SK-N-SH (cell line): Measurements from ENCODE around the gene RBM19. TPM values are rescaled to one million over a fixed set of nuclear protein-coding genes. Genes with fewer than 3 reads are reported as not detected.

Experiments
- CTCF ChIA-PET: fragments of 300-600, 350-600 bp; formaldehyde crosslinking; extraction: SDS; loops from one replicate; lab custom pipeline; 2021; lab: Yijun Ruan, JAX
- POLR2A ChIA-PET: fragments of 350-600 bp; sonication (Branson Sonifier 250); formaldehyde crosslinking; extraction: SDS; loops from one replicate; lab custom pipeline; 2020; ENCODE audit warnings: antibody characterized with exemption, inconsistent platforms; lab: Yijun Ruan, JAX
- DNase-seq: peaks from one replicate; pipeline ENCODE4 v3.0.0; 2012
- H2AFZ ChIP-seq: fragments of 200-600 bp; sonication (generic); 2 replicates; pipeline ENCODE4 v1.8.1; 2016; ENCODE audit warnings: antibody characterized with exemption, mild to moderate bottlenecking, low read depth
- H3F3A ChIP-seq: fragments of 200-600 bp; sonication (generic); replicated peaks from 2 replicates; pipeline ENCODE3; 2016; ENCODE audit warnings: antibody characterized with exemption, mild to moderate bottlenecking; ENCODE audit not compliant: insufficient read depth
- H3K27ac ChIP-seq, 2 experiments: fragments of 200-500 bp in 1 of 2; fragments of 200-600 bp in 1 of 2; sonication (Bioruptor generic) in 1 of 2; sonication (generic), shearing (Covaris generic) in 1 of 2; 2 replicates each; pipeline versions ENCODE4 v1.5.1 to v1.6.1; 2014 to 2016; ENCODE audit warnings: low read depth in 2 of 2, inconsistent platforms in 1 of 2, low read length in 1 of 2, mild to moderate bottlenecking in 1 of 2, mixed read lengths in 1 of 2
- H3K27me3 ChIP-seq: fragments of 200-600 bp; sonication (generic), shearing (Covaris generic); 2 replicates; pipeline ENCODE4 v1.6.1; 2016; ENCODE audit warnings: mixed run types; ENCODE audit not compliant: insufficient read depth
- H3K36me3 ChIP-seq, 2 experiments: fragments of 200-500 bp in 1 of 2; fragments of 200-600 bp in 1 of 2; sonication (Bioruptor generic) in 1 of 2; sonication (generic) in 1 of 2; replicated peaks in 1 of 2; 2 replicates each; pipeline versions ENCODE3 to v1.5.1; 2014 to 2016; ENCODE audit warnings: low read length in 1 of 2, mild to moderate bottlenecking in 1 of 2; ENCODE audit not compliant: insufficient read depth in 2 of 2, control insufficient read depth in 1 of 2
- H3K4me1 ChIP-seq, 2 experiments: fragments of 200-500 bp in 1 of 2; fragments of 200-600 bp in 1 of 2; sonication (Bioruptor generic) in 1 of 2; sonication (generic), shearing (Covaris generic) in 1 of 2; 2 replicates each; pipeline versions ENCODE4 v1.5.1 to v1.6.1; 2014 to 2016; ENCODE audit warnings: low read depth in 1 of 2, low read length in 1 of 2, mixed run types in 1 of 2; ENCODE audit not compliant: insufficient read depth in 2 of 2, control insufficient read depth in 1 of 2
- H3K4me2 ChIP-seq: fragments of 200-600 bp; sonication (generic), shearing (Covaris generic); 2 replicates; pipeline ENCODE4 v1.6.1; 2017; ENCODE audit warnings: mixed run types
- H3K4me3 ChIP-seq, 2 experiments: fragments of 200-500 bp in 1 of 2; fragments of 200-600 bp in 1 of 2; sonication (Bioruptor generic) in 1 of 2; sonication (generic), shearing (Covaris generic) in 1 of 2; 2 replicates each; pipeline versions ENCODE4 v1.5.1 to v1.8.1; 2014 to 2016; ENCODE audit warnings: low read depth in 2 of 2, inconsistent platforms in 1 of 2, low read length in 1 of 2, mild to moderate bottlenecking in 1 of 2, mixed read lengths in 1 of 2, moderate library complexity in 1 of 2
- H3K79me2 ChIP-seq: fragments of 200-600 bp; sonication (generic); 2 replicates; pipeline ENCODE4 v1.8.1; 2017; ENCODE audit warnings: mild to moderate bottlenecking; ENCODE audit not compliant: insufficient read depth
- H3K9ac ChIP-seq: fragments of 200-600 bp; sonication (generic); 2 replicates; pipeline ENCODE4 v1.6.1; 2017; ENCODE audit warnings: mixed run types
- H3K9me2 ChIP-seq: fragments of 200-600 bp; sonication (generic); 2 replicates; pipeline ENCODE4 v1.6.1; 2017; ENCODE audit warnings: mixed run types
- H3K9me3 ChIP-seq: fragments of 200-600 bp; sonication (generic); 2 replicates; pipeline ENCODE4 v1.6.1; 2017; ENCODE audit warnings: mixed run types, mild to moderate bottlenecking, moderate library complexity
- H4K20me1 ChIP-seq: fragments of 200-600 bp; sonication (generic); 2 replicates; pipeline ENCODE4 v1.6.1; 2017; ENCODE audit warnings: mild to moderate bottlenecking, mixed run types; ENCODE audit not compliant: insufficient read depth
- ELF1 ChIP-seq: IDR thresholded peaks from 2 replicates; pipeline ENCODE4 v1.4.0; 2012
- EP300 ChIP-seq, 2 experiments: IDR thresholded peaks; 2 replicates each; pipeline versions ENCODE4 v1.4.0 to v1.6.1; 2012; ENCODE audit warnings: borderline replicate concordance in 1 of 2, low read depth in 1 of 2, low read length in 1 of 2
- FOXJ3 ChIP-seq: sonication (generic); formaldehyde crosslinking; IDR thresholded peaks from 2 replicates; pipeline ENCODE4 v1.5.1; 2020; ENCODE audit warnings: mild to moderate bottlenecking, missing genetic modification reagents
- GATA2 ChIP-seq: sonication (generic); formaldehyde crosslinking; IDR thresholded peaks from 2 replicates; pipeline ENCODE4 v1.5.0; 2020; ENCODE audit warnings: mild to moderate bottlenecking, missing genetic modification reagents
- MEF2A ChIP-seq: IDR thresholded peaks from 2 replicates; pipeline ENCODE4 v1.4.0; 2012; ENCODE audit warnings: low read depth, borderline replicate concordance
- NFIC ChIP-seq: IDR thresholded peaks from 2 replicates; pipeline ENCODE4 v1.4.0; 2012; ENCODE audit warnings: borderline replicate concordance
- POLR2AphosphoS5 ChIP-seq: IDR thresholded peaks from 2 replicates; pipeline ENCODE4 v1.6.1; 2012; ENCODE audit warnings: low read depth, low read length
- SMC3 ChIP-seq: IDR thresholded peaks from 2 replicates; pipeline ENCODE4 v1.6.1; 2012; ENCODE audit warnings: low read depth, low read length, improper control_type of control experiment
- TAF1 ChIP-seq: IDR thresholded peaks from 2 replicates; pipeline ENCODE4 v1.6.1; 2012; ENCODE audit warnings: low read depth, mild to moderate bottlenecking, low read length, moderate library complexity, borderline replicate concordance
- YY1 ChIP-seq: IDR thresholded peaks from 2 replicates; pipeline ENCODE4 v1.4.0; 2012; ENCODE audit warnings: low read depth, mild to moderate bottlenecking
- WGBS: methylation state at CpG from one replicate; pipeline ENCODE4 v1.1.6; 2017; ENCODE audit warnings: low lambda C conversion rate; 5-methylcytosine and 5-hydroxymethylcytosine counted together
- polyA plus RNA-seq, 3 experiments: library from polyadenylated mRNA; depleted of rRNA; stranded (reverse); fragments of >200 nt; gene quantifications; 2 replicates each; pipeline ENCODE4 v1.2.3, GENCODE V29; 2012
- TF ChIP-seq, protein P1 (sequence below): IDR thresholded peaks from 2 replicates; pipeline ENCODE4; 2012
- TF ChIP-seq, protein P2 (sequence below): IDR thresholded peaks from 2 replicates; pipeline ENCODE4 v1.4.0; 2012; ENCODE audit warnings: low read depth
- TF ChIP-seq, protein P3 (sequence below): fragments of 150-350 bp; IDR thresholded peaks from 2 replicates; pipeline ENCODE4 v1.6.1; 2017; ENCODE audit warnings: antibody characterized with exemption, low read length, low read depth, borderline replicate concordance
- TF ChIP-seq, protein P4 (sequence below): fragments of 200-600 bp; sonication (generic); IDR thresholded peaks from 2 replicates; pipeline ENCODE4 v1.6.1; 2017; ENCODE audit warnings: antibody characterized with exemption, mild to moderate bottlenecking, moderate library complexity
- TF ChIP-seq, protein P5 (sequence below): IDR thresholded peaks from 2 replicates; pipeline ENCODE4 v1.6.1; 2012; ENCODE audit warnings: mild to moderate bottlenecking, low read depth, low read length, moderate library complexity

RBM19 gene
- polyA plus RNA-seq, 1 of the 3 experiments (the other 2 are of a cell fraction) = 16.6 TPM

DNA sequence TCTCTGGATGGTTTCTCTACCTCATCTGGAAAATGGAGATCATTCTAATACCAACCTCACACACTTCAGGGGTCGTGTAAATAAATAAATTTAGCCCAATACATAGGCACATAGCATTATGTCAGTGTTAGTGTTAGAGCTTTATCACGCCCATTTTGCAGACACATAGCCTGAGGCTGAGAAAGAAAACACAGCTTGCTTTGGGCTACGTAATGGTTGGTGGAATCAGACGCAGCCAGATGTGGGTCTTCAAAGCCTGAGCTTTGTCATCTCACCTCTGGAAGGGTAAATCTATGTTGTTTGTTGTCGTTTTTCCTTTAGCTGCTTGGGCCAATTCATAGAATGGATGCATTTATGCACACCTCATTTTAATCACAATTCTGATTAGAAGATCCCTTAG, 191.6 kb downstream of the RBM19 start:
- no peak overlapping the region for H3K4me2 ChIP-seq
- no peak for TF ChIP-seq MEF2A
- no peak for TF ChIP-seq FOXJ3 (CRISPR knock-in tag)
- TF ChIP-seq, protein P1, sequence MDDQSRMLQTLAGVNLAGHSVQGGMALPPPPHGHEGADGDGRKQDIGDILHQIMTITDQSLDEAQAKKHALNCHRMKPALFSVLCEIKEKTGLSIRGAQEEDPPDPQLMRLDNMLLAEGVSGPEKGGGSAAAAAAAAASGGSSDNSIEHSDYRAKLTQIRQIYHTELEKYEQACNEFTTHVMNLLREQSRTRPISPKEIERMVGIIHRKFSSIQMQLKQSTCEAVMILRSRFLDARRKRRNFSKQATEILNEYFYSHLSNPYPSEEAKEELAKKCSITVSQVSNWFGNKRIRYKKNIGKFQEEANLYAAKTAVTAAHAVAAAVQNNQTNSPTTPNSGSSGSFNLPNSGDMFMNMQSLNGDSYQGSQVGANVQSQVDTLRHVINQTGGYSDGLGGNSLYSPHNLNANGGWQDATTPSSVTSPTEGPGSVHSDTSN = no peak
- no peak for TF ChIP-seq ELF1
- TF ChIP-seq, protein P2, sequence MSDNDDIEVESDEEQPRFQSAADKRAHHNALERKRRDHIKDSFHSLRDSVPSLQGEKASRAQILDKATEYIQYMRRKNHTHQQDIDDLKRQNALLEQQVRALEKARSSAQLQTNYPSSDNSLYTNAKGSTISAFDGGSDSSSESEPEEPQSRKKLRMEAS = no peak
- TF ChIP-seq SMC3 = no peak
- TF ChIP-seq, protein P3, sequence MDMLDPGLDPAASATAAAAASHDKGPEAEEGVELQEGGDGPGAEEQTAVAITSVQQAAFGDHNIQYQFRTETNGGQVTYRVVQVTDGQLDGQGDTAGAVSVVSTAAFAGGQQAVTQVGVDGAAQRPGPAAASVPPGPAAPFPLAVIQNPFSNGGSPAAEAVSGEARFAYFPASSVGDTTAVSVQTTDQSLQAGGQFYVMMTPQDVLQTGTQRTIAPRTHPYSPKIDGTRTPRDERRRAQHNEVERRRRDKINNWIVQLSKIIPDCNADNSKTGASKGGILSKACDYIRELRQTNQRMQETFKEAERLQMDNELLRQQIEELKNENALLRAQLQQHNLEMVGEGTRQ = no peak
- no peak for TF ChIP-seq TAF1
- no peak for TF ChIP-seq NFIC
- TF ChIP-seq POLR2AphosphoS5 = no peak
- no peak for TF ChIP-seq GATA2
- TF ChIP-seq, protein P4, sequence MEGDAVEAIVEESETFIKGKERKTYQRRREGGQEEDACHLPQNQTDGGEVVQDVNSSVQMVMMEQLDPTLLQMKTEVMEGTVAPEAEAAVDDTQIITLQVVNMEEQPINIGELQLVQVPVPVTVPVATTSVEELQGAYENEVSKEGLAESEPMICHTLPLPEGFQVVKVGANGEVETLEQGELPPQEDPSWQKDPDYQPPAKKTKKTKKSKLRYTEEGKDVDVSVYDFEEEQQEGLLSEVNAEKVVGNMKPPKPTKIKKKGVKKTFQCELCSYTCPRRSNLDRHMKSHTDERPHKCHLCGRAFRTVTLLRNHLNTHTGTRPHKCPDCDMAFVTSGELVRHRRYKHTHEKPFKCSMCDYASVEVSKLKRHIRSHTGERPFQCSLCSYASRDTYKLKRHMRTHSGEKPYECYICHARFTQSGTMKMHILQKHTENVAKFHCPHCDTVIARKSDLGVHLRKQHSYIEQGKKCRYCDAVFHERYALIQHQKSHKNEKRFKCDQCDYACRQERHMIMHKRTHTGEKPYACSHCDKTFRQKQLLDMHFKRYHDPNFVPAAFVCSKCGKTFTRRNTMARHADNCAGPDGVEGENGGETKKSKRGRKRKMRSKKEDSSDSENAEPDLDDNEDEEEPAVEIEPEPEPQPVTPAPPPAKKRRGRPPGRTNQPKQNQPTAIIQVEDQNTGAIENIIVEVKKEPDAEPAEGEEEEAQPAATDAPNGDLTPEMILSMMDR = no peak
- no peak for TF ChIP-seq YY1
- TF ChIP-seq, protein P5, sequence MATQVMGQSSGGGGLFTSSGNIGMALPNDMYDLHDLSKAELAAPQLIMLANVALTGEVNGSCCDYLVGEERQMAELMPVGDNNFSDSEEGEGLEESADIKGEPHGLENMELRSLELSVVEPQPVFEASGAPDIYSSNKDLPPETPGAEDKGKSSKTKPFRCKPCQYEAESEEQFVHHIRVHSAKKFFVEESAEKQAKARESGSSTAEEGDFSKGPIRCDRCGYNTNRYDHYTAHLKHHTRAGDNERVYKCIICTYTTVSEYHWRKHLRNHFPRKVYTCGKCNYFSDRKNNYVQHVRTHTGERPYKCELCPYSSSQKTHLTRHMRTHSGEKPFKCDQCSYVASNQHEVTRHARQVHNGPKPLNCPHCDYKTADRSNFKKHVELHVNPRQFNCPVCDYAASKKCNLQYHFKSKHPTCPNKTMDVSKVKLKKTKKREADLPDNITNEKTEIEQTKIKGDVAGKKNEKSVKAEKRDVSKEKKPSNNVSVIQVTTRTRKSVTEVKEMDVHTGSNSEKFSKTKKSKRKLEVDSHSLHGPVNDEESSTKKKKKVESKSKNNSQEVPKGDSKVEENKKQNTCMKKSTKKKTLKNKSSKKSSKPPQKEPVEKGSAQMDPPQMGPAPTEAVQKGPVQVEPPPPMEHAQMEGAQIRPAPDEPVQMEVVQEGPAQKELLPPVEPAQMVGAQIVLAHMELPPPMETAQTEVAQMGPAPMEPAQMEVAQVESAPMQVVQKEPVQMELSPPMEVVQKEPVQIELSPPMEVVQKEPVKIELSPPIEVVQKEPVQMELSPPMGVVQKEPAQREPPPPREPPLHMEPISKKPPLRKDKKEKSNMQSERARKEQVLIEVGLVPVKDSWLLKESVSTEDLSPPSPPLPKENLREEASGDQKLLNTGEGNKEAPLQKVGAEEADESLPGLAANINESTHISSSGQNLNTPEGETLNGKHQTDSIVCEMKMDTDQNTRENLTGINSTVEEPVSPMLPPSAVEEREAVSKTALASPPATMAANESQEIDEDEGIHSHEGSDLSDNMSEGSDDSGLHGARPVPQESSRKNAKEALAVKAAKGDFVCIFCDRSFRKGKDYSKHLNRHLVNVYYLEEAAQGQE = no peak
- TF ChIP-seq EP300 (IDR thresholded peaks at IDR 0.05; ENCODE audit: borderline replicate concordance in 1 of 2, low read depth in 1 of 2, low read length in 1 of 2) = no peak
- TF ChIP-seq, all 33 proteins: peak for 0
- Histone ChIP-seq H3K27me3 (no peaks in the 10 kb centered on the region; the same call in 1 of the 2 replicates), H3K4me1 (no peaks in the 10 kb centered on the region), H3K9me3 (no peaks in the 10 kb centered on the region), H3F3A (no peaks in the 10 kb centered on the region), H3K4me3 (no peak overlapping the region), H3K36me3 (no peaks in the 10 kb centered on the region), H3K79me2 (no peaks in the 10 kb centered on the region), H3K9me2 (no peaks in the 10 kb centered on the region), H4K20me1 (no peaks in the 10 kb centered on the region), H3K9ac (no peak overlapping the region), H3K27ac (no peak overlapping the region), H2AFZ (no peak overlapping the region)
- POLR2A ChIA-PET = no interaction called here
- no peak for DNase-seq
- 63% methylated on average over 5 of the region's 5 CpGs for WGBS
- CTCF ChIA-PET = interaction anchor here (1.4 kb wide), 1 partner anchor 41 kb away, joined by 3 read pairs; no protein-coding TSS in a partner anchor
